K562 (cell line): ENCODE data around the gene STK24.

Source experiments
- ATF4 ChIP-seq: fragments of 450-650 bp; formaldehyde crosslinking; IDR thresholded peaks from 2 replicates; pipeline ENCODE4 v1.4.0; 2022; ENCODE audit warnings: mild to moderate bottlenecking, moderate library complexity
- BCLAF1 ChIP-seq, 2 experiments: fragments of 450-650 bp in 1 of 2; IDR thresholded peaks; 2 replicates each; pipeline ENCODE4 v1.6.1; 2011 to 2017; ENCODE audit warnings: low read depth in 2 of 2, antibody characterized with exemption in 1 of 2, borderline replicate concordance in 1 of 2, low read length in 1 of 2, mild to moderate bottlenecking in 1 of 2, mixed read lengths in 1 of 2; ENCODE audit not compliant: control insufficient read depth in 1 of 2
- ELF4 ChIP-seq: fragments of 450-650 bp; formaldehyde crosslinking; IDR thresholded peaks from 2 replicates; pipeline ENCODE4 v1.4.0; 2022; ENCODE audit warnings: missing genetic modification characterization
- HIVEP1 ChIP-seq: fragments of 250-450 bp; sonication (Bioruptor Pico); IDR thresholded peaks from 2 replicates; pipeline ENCODE4 v1.4.0; 2020; ENCODE audit warnings: mild to moderate bottlenecking
- MAX ChIP-seq: sonication (generic); formaldehyde crosslinking; IDR thresholded peaks from 2 replicates; pipeline ENCODE4 v1.9.0; 2022; ENCODE audit warnings: mild to moderate bottlenecking, missing genetic modification reagents
- ZNF274 ChIP-seq: IDR thresholded peaks from 2 replicates; pipeline ENCODE4 v1.6.1; 2011; ENCODE audit warnings: low read depth, mild to moderate bottlenecking, low read length, moderate library complexity, borderline replicate concordance
- ZZZ3 ChIP-seq: fragments of 450-650 bp; IDR thresholded peaks from 2 replicates; pipeline ENCODE4 v1.6.1; 2016; ENCODE audit warnings: antibody characterized with exemption, mild to moderate bottlenecking, moderate library complexity
- TF ChIP-seq, protein P1 (sequence below), 3 experiments: IDR thresholded peaks in 2 of 3; conservative IDR thresholded peaks in 1 of 3; 2 replicates each; pipeline ENCODE4 v1.5.1; 2011 to 2012; ENCODE audit warnings: low read length in 3 of 3, mild to moderate bottlenecking in 3 of 3, control low read depth in 2 of 3, improper control_type of control experiment in 1 of 3, inconsistent platforms in 1 of 3, low read depth in 1 of 3, mixed read lengths in 1 of 3, moderate library complexity in 1 of 3; ENCODE audit not compliant: insufficient read depth in 2 of 3
- TF ChIP-seq, protein P2 (sequence below), 2 experiments: fragments of 450-650 bp; formaldehyde crosslinking in 1 of 2; IDR thresholded peaks; 2 replicates each; pipeline versions ENCODE4 v1.4.0 to v1.6.1; 2014 to 2020; ENCODE audit warnings: mild to moderate bottlenecking in 2 of 2, borderline replicate concordance in 1 of 2, low read depth in 1 of 2

GRCh38 chr13:98467263-98467985, 109.5 kb downstream of the STK24 start:
- TF ChIP-seq, protein P1, sequence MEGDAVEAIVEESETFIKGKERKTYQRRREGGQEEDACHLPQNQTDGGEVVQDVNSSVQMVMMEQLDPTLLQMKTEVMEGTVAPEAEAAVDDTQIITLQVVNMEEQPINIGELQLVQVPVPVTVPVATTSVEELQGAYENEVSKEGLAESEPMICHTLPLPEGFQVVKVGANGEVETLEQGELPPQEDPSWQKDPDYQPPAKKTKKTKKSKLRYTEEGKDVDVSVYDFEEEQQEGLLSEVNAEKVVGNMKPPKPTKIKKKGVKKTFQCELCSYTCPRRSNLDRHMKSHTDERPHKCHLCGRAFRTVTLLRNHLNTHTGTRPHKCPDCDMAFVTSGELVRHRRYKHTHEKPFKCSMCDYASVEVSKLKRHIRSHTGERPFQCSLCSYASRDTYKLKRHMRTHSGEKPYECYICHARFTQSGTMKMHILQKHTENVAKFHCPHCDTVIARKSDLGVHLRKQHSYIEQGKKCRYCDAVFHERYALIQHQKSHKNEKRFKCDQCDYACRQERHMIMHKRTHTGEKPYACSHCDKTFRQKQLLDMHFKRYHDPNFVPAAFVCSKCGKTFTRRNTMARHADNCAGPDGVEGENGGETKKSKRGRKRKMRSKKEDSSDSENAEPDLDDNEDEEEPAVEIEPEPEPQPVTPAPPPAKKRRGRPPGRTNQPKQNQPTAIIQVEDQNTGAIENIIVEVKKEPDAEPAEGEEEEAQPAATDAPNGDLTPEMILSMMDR (IDR thresholded peaks at IDR 0.05 in 2 of 3, conservative IDR thresholded peaks at IDR 0.05 in 1 of 3; ENCODE audit: insufficient read depth in 2 of 3, low read depth in 1 of 3, low read length in 3 of 3): no peak
- TF ChIP-seq, protein P2, sequence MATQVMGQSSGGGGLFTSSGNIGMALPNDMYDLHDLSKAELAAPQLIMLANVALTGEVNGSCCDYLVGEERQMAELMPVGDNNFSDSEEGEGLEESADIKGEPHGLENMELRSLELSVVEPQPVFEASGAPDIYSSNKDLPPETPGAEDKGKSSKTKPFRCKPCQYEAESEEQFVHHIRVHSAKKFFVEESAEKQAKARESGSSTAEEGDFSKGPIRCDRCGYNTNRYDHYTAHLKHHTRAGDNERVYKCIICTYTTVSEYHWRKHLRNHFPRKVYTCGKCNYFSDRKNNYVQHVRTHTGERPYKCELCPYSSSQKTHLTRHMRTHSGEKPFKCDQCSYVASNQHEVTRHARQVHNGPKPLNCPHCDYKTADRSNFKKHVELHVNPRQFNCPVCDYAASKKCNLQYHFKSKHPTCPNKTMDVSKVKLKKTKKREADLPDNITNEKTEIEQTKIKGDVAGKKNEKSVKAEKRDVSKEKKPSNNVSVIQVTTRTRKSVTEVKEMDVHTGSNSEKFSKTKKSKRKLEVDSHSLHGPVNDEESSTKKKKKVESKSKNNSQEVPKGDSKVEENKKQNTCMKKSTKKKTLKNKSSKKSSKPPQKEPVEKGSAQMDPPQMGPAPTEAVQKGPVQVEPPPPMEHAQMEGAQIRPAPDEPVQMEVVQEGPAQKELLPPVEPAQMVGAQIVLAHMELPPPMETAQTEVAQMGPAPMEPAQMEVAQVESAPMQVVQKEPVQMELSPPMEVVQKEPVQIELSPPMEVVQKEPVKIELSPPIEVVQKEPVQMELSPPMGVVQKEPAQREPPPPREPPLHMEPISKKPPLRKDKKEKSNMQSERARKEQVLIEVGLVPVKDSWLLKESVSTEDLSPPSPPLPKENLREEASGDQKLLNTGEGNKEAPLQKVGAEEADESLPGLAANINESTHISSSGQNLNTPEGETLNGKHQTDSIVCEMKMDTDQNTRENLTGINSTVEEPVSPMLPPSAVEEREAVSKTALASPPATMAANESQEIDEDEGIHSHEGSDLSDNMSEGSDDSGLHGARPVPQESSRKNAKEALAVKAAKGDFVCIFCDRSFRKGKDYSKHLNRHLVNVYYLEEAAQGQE (IDR thresholded peaks at IDR 0.05; ENCODE audit: borderline replicate concordance): no peak
- TF ChIP-seq, protein P2 (CRISPR knock-in tag; IDR thresholded peaks at IDR 0.05; ENCODE audit: low read depth): no peak
- TF ChIP-seq ZZZ3 (no peak), BCLAF1 (IDR thresholded peaks at IDR 0.05; ENCODE audit: borderline replicate concordance in 1 of 2, control insufficient read depth in 1 of 2, low read depth in 2 of 2, low read length in 1 of 2) (no peak), ATF4 (CRISPR knock-in tag) (no peak), ELF4 (CRISPR knock-in tag) (no peak), MAX (CRISPR knock-in tag) (no peak), ZNF274 (no peak), HIVEP1 (CRISPR knock-in tag) (no peak)
